HEK293 (cell line): ENCODE data around the gene HOXA6.

Source experiments
- BCL11A ChIP-seq: fragments of 450-650 bp; formaldehyde crosslinking; IDR thresholded peaks from 2 replicates; pipeline ENCODE4 v1.5.1; 2016; ENCODE audit warnings: low read depth, missing biosample characterization, missing genetic modification characterization
- GFI1B ChIP-seq: fragments of 450-650 bp; formaldehyde crosslinking; IDR thresholded peaks from 2 replicates; pipeline ENCODE4 v1.5.1; 2016; ENCODE audit warnings: missing biosample characterization, missing genetic modification characterization
- GLI2 ChIP-seq: fragments of 450-650 bp; formaldehyde crosslinking; IDR thresholded peaks from 2 replicates; pipeline ENCODE4; 2017; ENCODE audit warnings: missing biosample characterization, missing genetic modification characterization, low read depth, borderline replicate concordance
- GLIS1 ChIP-seq: fragments of 450-650 bp; formaldehyde crosslinking; IDR thresholded peaks from 2 replicates; pipeline ENCODE4 v1.5.1; 2016; ENCODE audit warnings: missing biosample characterization, missing genetic modification characterization
- GLIS2 ChIP-seq: fragments of 450-650 bp; formaldehyde crosslinking; IDR thresholded peaks from 2 replicates; pipeline ENCODE4 v1.5.1; 2016; ENCODE audit warnings: missing biosample characterization, missing genetic modification characterization
- HOXA7 ChIP-seq: sonication (generic); formaldehyde crosslinking; IDR thresholded peaks from 2 replicates; pipeline ENCODE4 v1.8.1; 2022; ENCODE audit warnings: missing genetic modification reagents, borderline replicate concordance
- KLF10 ChIP-seq: fragments of 450-650 bp; IDR thresholded peaks from 2 replicates; pipeline ENCODE4 v1.5.1; 2018; ENCODE audit warnings: missing biosample characterization, mild to moderate bottlenecking, missing genetic modification characterization
- PRDM1 ChIP-seq: fragments of 450-650 bp; formaldehyde crosslinking; IDR thresholded peaks from 2 replicates; pipeline ENCODE4; 2016; ENCODE audit warnings: missing biosample characterization, missing genetic modification characterization
- RBAK ChIP-seq: fragments of 450-650 bp; formaldehyde crosslinking; IDR thresholded peaks from 2 replicates; pipeline ENCODE4 v1.5.1; 2016; ENCODE audit warnings: missing biosample characterization, missing genetic modification characterization
- TCF7L2 ChIP-seq: IDR thresholded peaks from 2 replicates; pipeline ENCODE4 v1.6.1; 2011; ENCODE audit warnings: low read depth, mild to moderate bottlenecking, inconsistent platforms, low read length, moderate library complexity, borderline replicate concordance
- ZBTB1 ChIP-seq: fragments of 450-650 bp; formaldehyde crosslinking; IDR thresholded peaks from 2 replicates; pipeline ENCODE4 v1.5.1; 2016; ENCODE audit warnings: missing biosample characterization, missing genetic modification characterization
- ZBTB17 ChIP-seq: fragments of 450-650 bp; formaldehyde crosslinking; IDR thresholded peaks from 2 replicates; pipeline ENCODE4 v1.5.1; 2016; ENCODE audit warnings: missing biosample characterization, missing genetic modification characterization
- ZBTB21 ChIP-seq: fragments of 450-650 bp; formaldehyde crosslinking; IDR thresholded peaks from 2 replicates; pipeline ENCODE4 v1.5.1; 2017; ENCODE audit warnings: missing biosample characterization, missing genetic modification characterization
- ZNF221 ChIP-seq: fragments of 450-650 bp; formaldehyde crosslinking; IDR thresholded peaks from 2 replicates; pipeline ENCODE4 v1.5.1; 2017; ENCODE audit warnings: missing biosample characterization, missing genetic modification characterization, borderline replicate concordance
- ZNF24 ChIP-seq: fragments of 450-650 bp; formaldehyde crosslinking; IDR thresholded peaks from 2 replicates; pipeline ENCODE4 v1.5.1; 2016; ENCODE audit warnings: missing biosample characterization, missing genetic modification characterization
- ZNF292 ChIP-seq: fragments of 450-650 bp; formaldehyde crosslinking; IDR thresholded peaks from 2 replicates; pipeline ENCODE4 v1.5.1; 2016; ENCODE audit warnings: low read depth, missing biosample characterization, missing genetic modification characterization, borderline replicate concordance
- ZNF302 ChIP-seq: fragments of 450-650 bp; formaldehyde crosslinking; IDR thresholded peaks from 2 replicates; pipeline ENCODE4 v1.5.1; 2016; ENCODE audit warnings: missing biosample characterization, missing genetic modification characterization, low read depth
- ZNF416 ChIP-seq: fragments of 450-650 bp; formaldehyde crosslinking; IDR thresholded peaks from 2 replicates; pipeline ENCODE4 v1.5.1; 2016; ENCODE audit warnings: missing biosample characterization, missing genetic modification characterization
- ZNF529 ChIP-seq: fragments of 450-650 bp; formaldehyde crosslinking; IDR thresholded peaks from 2 replicates; pipeline ENCODE4 v1.5.1; 2017; ENCODE audit warnings: missing genetic modification characterization, missing biosample characterization; ENCODE audit not compliant: insufficient replicate concordance
- ZNF596 ChIP-seq: fragments of 450-650 bp; IDR thresholded peaks from 2 replicates; pipeline ENCODE4 v1.5.0; 2018; ENCODE audit warnings: missing biosample characterization, mild to moderate bottlenecking, missing genetic modification characterization, moderate library complexity
- ZNF600 ChIP-seq: fragments of 450-650 bp; formaldehyde crosslinking; IDR thresholded peaks from 2 replicates; pipeline ENCODE4 v1.5.1; 2016; ENCODE audit warnings: missing biosample characterization, missing genetic modification characterization
- ZNF621 ChIP-seq: fragments of 450-650 bp; formaldehyde crosslinking; IDR thresholded peaks from 2 replicates; pipeline ENCODE4 v1.5.1; 2017; ENCODE audit warnings: missing biosample characterization, missing genetic modification characterization
- ZNF670 ChIP-seq: fragments of 450-650 bp; formaldehyde crosslinking; IDR thresholded peaks from 2 replicates; pipeline ENCODE4 v1.5.1; 2016; ENCODE audit warnings: missing biosample characterization, missing genetic modification characterization, low read depth
- TF ChIP-seq, protein P1 (sequence below): fragments of 450-650 bp; formaldehyde crosslinking; IDR thresholded peaks from 2 replicates; pipeline ENCODE4 v1.5.1; 2016; ENCODE audit warnings: missing biosample characterization, missing genetic modification characterization
- TF ChIP-seq, protein P2 (sequence below): fragments of 450-650 bp; formaldehyde crosslinking; IDR thresholded peaks from 2 replicates; pipeline ENCODE4 v1.5.1; 2016; ENCODE audit warnings: missing biosample characterization, missing genetic modification characterization, borderline replicate concordance
- TF ChIP-seq, protein P3 (sequence below): fragments of 450-650 bp; formaldehyde crosslinking; IDR thresholded peaks from 2 replicates; pipeline ENCODE4 v1.5.1; 2016; ENCODE audit warnings: missing biosample characterization, missing genetic modification characterization
- TF ChIP-seq, protein P4 (sequence below): fragments of 450-650 bp; formaldehyde crosslinking; IDR thresholded peaks from 2 replicates; pipeline ENCODE4 v1.5.1; 2017; ENCODE audit warnings: missing biosample characterization, mild to moderate bottlenecking, missing genetic modification characterization, moderate library complexity
- TF ChIP-seq, protein P5 (sequence below): fragments of 450-650 bp; formaldehyde crosslinking; optimal IDR thresholded peaks from 2 replicates; pipeline ENCODE3; 2016; ENCODE audit warnings: missing biosample characterization, mild to moderate bottlenecking, missing genetic modification characterization

HOXA6 gene

DNA sequence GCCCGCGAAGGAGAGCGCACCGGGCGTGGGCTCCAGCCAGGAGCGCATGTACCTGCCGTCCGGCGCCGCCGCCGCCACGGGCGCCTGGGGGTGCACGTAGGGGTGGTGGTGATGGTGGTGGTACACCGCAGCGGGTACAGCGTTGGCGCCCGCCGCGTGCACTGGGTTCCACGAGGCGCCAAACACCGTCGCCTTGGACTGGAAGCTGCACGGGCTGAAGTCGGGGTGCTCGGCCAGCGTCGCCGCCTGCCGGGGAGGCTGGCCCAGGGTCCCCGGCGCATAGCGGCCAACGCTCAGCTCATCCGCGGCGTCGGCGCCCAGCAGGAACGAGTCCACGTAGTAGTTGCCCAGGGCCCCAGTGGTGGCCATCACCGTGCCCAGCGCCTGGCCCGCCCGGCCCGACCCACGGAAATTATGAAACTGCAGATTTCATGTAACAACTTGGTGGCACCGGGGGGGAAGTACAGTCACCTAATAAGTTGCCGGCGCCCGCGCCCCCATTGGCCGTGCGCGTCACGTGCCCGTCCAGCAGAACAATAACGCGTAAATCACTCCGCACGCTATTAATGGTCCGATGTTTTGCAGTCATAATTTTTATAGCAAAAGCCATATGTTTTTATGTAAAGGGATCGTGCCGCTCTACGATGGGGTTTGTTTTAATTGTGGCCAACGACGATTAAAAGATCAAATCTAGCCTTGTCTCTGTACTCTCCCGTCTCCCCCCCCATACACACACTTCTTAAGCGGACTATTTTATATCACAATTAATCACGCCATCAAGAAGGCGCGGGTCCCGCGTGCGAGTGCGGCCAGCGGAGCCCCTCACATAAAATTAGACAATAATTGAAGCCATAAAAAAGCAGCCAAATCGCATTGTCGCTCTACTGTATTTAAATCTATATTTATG is 17.8 kb upstream of the HOXA6 start, which contains the start of gene HOXA9 (continued):
- no peak for TF ChIP-seq ZNF670 (tag by site-specific recombination)
- TF ChIP-seq BCL11A (tag by site-specific recombination), result peak; percentile 97
- peak; percentile 81 for TF ChIP-seq GLIS1 (tag by site-specific recombination)
- TF ChIP-seq ZNF596 (tag by site-specific recombination), result peak; percentile 86
- peak; percentile 97 for TF ChIP-seq TCF7L2
- TF ChIP-seq ZBTB21 (tag by site-specific recombination), result peak; percentile 64
- TF ChIP-seq GFI1B (tag by site-specific recombination), result peak; percentile 97
- TF ChIP-seq RBAK, result no peak
- no peak for TF ChIP-seq ZNF529 (tag by site-specific recombination)
- TF ChIP-seq, protein P1, sequence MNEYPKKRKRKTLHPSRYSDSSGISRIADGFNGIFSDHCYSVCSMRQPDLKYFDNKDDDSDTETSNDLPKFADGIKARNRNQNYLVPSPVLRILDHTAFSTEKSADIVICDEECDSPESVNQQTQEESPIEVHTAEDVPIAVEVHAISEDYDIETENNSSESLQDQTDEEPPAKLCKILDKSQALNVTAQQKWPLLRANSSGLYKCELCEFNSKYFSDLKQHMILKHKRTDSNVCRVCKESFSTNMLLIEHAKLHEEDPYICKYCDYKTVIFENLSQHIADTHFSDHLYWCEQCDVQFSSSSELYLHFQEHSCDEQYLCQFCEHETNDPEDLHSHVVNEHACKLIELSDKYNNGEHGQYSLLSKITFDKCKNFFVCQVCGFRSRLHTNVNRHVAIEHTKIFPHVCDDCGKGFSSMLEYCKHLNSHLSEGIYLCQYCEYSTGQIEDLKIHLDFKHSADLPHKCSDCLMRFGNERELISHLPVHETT (tag by site-specific recombination), result peak; percentile 91
- TF ChIP-seq, protein P2, sequence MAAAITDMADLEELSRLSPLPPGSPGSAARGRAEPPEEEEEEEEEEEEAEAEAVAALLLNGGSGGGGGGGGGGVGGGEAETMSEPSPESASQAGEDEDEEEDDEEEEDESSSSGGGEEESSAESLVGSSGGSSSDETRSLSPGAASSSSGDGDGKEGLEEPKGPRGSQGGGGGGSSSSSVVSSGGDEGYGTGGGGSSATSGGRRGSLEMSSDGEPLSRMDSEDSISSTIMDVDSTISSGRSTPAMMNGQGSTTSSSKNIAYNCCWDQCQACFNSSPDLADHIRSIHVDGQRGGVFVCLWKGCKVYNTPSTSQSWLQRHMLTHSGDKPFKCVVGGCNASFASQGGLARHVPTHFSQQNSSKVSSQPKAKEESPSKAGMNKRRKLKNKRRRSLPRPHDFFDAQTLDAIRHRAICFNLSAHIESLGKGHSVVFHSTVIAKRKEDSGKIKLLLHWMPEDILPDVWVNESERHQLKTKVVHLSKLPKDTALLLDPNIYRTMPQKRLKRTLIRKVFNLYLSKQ (tag by site-specific recombination), result peak; percentile 10; the same call in 1 of the 2 replicates
- TF ChIP-seq KLF10 (tag by site-specific recombination), result peak; percentile 89
- peak; percentile 98 for TF ChIP-seq GLI2
- TF ChIP-seq ZNF416 (tag by site-specific recombination), result no peak
- TF ChIP-seq, protein P3, sequence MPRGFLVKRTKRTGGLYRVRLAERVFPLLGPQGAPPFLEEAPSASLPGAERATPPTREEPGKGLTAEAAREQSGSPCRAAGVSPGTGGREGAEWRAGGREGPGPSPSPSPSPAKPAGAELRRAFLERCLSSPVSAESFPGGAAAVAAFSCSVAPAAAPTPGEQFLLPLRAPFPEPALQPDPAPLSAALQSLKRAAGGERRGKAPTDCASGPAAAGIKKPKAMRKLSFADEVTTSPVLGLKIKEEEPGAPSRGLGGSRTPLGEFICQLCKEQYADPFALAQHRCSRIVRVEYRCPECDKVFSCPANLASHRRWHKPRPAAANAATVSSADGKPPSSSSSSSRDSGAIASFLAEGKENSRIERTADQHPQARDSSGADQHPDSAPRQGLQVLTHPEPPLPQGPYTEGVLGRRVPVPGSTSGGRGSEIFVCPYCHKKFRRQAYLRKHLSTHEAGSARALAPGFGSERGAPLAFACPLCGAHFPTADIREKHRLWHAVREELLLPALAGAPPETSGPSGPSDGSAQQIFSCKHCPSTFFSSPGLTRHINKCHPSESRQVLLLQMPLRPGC (tag by site-specific recombination), result peak; percentile 96
- no peak for TF ChIP-seq ZNF221
- peak; percentile 76; the same call in 1 of the 2 replicates for TF ChIP-seq ZNF302 (tag by site-specific recombination)
- no peak for TF ChIP-seq ZNF621 (tag by site-specific recombination)
- TF ChIP-seq ZNF600 (tag by site-specific recombination), result no peak
- TF ChIP-seq ZBTB1 (tag by site-specific recombination), result peak; percentile 74; the same call in 1 of the 2 replicates
- TF ChIP-seq, protein P4, sequence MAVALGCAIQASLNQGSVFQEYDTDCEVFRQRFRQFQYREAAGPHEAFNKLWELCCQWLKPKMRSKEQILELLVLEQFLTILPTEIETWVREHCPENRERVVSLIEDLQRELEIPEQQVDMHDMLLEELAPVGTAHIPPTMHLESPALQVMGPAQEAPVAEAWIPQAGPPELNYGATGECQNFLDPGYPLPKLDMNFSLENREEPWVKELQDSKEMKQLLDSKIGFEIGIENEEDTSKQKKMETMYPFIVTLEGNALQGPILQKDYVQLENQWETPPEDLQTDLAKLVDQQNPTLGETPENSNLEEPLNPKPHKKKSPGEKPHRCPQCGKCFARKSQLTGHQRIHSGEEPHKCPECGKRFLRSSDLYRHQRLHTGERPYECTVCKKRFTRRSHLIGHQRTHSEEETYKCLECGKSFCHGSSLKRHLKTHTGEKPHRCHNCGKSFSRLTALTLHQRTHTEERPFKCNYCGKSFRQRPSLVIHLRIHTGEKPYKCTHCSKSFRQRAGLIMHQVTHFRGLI (tag by site-specific recombination), result peak; percentile 83
- TF ChIP-seq ZNF292 (tag by site-specific recombination), result no peak
- TF ChIP-seq ZBTB17 (tag by site-specific recombination), result peak; percentile 80
- no peak for TF ChIP-seq PRDM1 (tag by site-specific recombination)
- peak; percentile 87; the same call in 1 of the 2 replicates for TF ChIP-seq ZNF24 (tag by site-specific recombination)
- TF ChIP-seq GLIS2 (tag by site-specific recombination), result peak; percentile 69
- TF ChIP-seq, protein P5, sequence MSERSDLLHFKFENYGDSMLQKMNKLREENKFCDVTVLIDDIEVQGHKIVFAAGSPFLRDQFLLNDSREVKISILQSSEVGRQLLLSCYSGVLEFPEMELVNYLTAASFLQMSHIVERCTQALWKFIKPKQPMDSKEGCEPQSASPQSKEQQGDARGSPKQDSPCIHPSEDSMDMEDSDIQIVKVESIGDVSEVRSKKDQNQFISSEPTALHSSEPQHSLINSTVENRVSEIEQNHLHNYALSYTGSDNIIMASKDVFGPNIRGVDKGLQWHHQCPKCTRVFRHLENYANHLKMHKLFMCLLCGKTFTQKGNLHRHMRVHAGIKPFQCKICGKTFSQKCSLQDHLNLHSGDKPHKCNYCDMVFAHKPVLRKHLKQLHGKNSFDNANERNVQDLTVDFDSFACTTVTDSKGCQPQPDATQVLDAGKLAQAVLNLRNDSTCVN, result peak; percentile 73
- TF ChIP-seq HOXA7 (CRISPR knock-in tag), result no peak
